ENCODE results near the gene C11orf54.

GRCh38 chr11:93732237-93732892, 9.1 kb upstream of the C11orf54 start:
- no peak for TF ChIP-seq CTCF (conservative IDR thresholded peaks at IDR 0.05 in 1 of 2, IDR thresholded peaks at IDR 0.05 in 1 of 2; ENCODE audit: low read depth in 1 of 2, low read length in 2 of 2)
- no peak for TF ChIP-seq EZH2 (IDR thresholded peaks at IDR 0.05; ENCODE audit: low read length, missing control alignments)
